ENCODE measurements around the gene BARX1. TPM values are rescaled to one million over a fixed set of nuclear protein-coding genes. Genes with fewer than 3 reads are reported as not detected.

BARX1 gene
- total RNA-seq, 1 donor from 2014 or later: not detected

GRCh38 chr9:93952784-93953495, 2.2 kb downstream of the BARX1 start:
- Histone ChIP-seq H3K4me3 (no peak overlapping the region), H3K4me1 (peaks cover 53% of the 10 kb centered on the region), H3K9me3 (no peaks in the 10 kb centered on the region), H3K27ac (no peak overlapping the region), H3K36me3 (no peaks in the 10 kb centered on the region), H3K27me3 (ENCODE audit: low read depth) (peaks cover 96% of the 10 kb centered on the region)
- intact Hi-C loops (cut with DNase I): no loop called here
- TF ChIP-seq CTCF (IDR thresholded peaks at IDR 0.05): no peak
- ATAC-seq (peak in 1 of 2 donors; percentile 17), DNase-seq (no peak)

- H3K36me3 ChIP-seq: no peaks in the 10 kb centered on the region
- H3K9me3 ChIP-seq: no peaks in the 10 kb centered on the region
- H3K27ac ChIP-seq: no peak overlapping the region
- TF ChIP-seq CTCF (IDR thresholded peaks at IDR 0.05): no peak
- intact Hi-C loops (cut with DNase I): no loop called here
- DNase-seq (no peak), ATAC-seq (peak in 1 of 2 donors; percentile 10)
- peaks cover 53% of the 10 kb centered on the region for H3K4me1 ChIP-seq
- H3K4me3 ChIP-seq: peak overlapping the region; percentile 60
- H3K27me3 ChIP-seq (ENCODE audit: low read depth): peaks cover 96% of the 10 kb centered on the region
Measured at GRCh38 chr9:93952119-93952783, 2.9 kb downstream of the BARX1 start.

- no peak overlapping the region for H3K27ac ChIP-seq
- no peaks in the 10 kb centered on the region for H3K36me3 ChIP-seq
- H3K27me3 ChIP-seq (ENCODE audit: low read depth): peaks cover 96% of the 10 kb centered on the region
- ATAC-seq: peak; percentile 18 to 43
- no peak for DNase-seq
- no peaks in the 10 kb centered on the region for H3K9me3 ChIP-seq
- TF ChIP-seq CTCF (IDR thresholded peaks at IDR 0.05): no peak
- intact Hi-C loops (cut with DNase I): no loop called here
- H3K4me3 ChIP-seq: peak overlapping the region; percentile 60
- peaks cover 53% of the 10 kb centered on the region for H3K4me1 ChIP-seq
Measured at GRCh38 chr9:93951655-93952118, 3.5 kb downstream of the BARX1 start.

- H3K36me3 ChIP-seq: no peaks in the 10 kb centered on the region
- H3K4me3 ChIP-seq: peak overlapping the region; percentile 60
- ATAC-seq: peak; percentile 53 to 76
- no peak overlapping the region for H3K27ac ChIP-seq
- peaks cover 96% of the 10 kb centered on the region for H3K27me3 ChIP-seq (ENCODE audit: low read depth)
- H3K9me3 ChIP-seq: no peaks in the 10 kb centered on the region
- DNase-seq: no peak
- H3K4me1 ChIP-seq: peaks cover 56% of the 10 kb centered on the region
- TF ChIP-seq CTCF (IDR thresholded peaks at IDR 0.05): no peak
- intact Hi-C loops (cut with DNase I): no loop called here
Measured at GRCh38 chr9:93950619-93951601, 4.2 kb downstream of the BARX1 start.

Data from lower lobe of right lung (tissue), 2 donors.